HG03039 (cell line): ENCODE measurements around the gene GPR143.

Source experiments
- ATAC-seq: cut with Tn5 transposase; IDR thresholded peaks from one replicate; pipeline ENCODE4 v1.9.1; 2021; ENCODE audit warnings: mild to moderate bottlenecking, moderate library complexity; ENCODE audit not compliant: unreplicated experiment

GPR143 gene

DNA sequence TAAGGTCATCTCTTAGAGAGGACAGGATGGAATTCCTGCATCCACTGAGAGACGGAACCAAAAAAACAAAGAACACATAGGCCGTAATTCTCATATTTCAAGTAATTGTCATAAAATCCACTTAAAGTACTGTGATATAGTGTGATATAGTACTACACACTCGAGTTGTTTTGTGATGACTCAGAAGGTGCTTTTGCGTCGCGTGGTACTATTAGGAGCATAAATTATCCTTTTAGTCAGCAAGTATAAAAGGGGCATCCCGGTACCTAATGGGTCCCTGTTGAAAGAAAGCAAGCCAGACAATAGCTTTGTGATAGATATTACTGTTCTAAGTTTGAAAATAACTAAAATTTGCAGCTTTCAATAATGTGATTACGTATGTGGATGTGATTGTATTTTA is 55.3 kb downstream of the GPR143 start:
- ATAC-seq = no peak

DNA sequence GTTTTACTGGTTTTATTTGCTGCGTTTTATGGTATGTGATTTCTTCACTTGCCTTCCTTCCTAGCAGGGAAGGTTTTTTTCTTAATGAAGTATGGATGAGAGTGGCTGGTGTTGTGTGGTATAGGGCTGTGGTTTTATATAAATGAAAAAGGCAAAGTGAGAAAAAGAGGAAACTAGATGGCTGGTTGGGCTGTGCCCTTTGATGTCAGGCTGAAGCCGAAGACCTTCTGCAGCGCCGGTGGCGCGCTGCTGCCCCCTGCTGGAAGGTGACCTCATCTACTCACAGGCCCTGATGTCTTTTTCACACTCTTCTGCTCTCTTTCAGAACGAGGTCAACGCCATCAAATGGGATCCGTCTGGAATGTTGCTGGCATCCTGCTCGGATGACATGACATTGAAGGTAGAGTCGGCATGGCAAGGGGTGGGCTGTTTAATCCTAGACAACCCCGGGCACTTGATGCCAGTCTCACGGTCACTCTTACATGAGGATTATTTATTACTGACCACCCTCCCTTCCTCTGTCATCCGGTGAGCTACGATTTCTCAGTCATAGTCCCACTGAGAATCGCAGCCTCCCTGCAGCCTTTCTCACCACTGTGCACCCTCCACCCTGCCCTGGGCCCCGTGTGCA is 56.6 kb downstream of the GPR143 start:
- peak; percentile 64 for ATAC-seq

DNA sequence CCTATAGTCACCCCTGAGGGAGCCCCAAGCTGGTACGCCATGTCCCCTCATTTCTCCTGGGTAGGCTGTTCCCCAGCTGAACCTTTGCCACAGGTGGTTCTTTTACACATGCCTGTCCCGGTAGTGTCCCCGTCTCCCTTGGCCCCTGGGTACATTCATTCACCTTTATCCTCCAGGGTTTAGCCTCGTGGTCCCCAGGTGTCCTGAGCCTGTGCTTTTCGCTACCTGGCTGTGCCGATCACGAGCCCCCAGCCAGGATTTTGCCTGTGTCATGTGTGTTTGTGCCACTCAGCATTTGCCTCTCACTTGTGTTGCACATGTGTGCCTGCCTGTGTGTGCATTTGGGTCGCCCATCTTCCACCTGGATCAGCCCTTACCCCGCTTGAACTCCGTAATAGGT is 57.6 kb downstream of the GPR143 start:
- ATAC-seq = no peak

DNA sequence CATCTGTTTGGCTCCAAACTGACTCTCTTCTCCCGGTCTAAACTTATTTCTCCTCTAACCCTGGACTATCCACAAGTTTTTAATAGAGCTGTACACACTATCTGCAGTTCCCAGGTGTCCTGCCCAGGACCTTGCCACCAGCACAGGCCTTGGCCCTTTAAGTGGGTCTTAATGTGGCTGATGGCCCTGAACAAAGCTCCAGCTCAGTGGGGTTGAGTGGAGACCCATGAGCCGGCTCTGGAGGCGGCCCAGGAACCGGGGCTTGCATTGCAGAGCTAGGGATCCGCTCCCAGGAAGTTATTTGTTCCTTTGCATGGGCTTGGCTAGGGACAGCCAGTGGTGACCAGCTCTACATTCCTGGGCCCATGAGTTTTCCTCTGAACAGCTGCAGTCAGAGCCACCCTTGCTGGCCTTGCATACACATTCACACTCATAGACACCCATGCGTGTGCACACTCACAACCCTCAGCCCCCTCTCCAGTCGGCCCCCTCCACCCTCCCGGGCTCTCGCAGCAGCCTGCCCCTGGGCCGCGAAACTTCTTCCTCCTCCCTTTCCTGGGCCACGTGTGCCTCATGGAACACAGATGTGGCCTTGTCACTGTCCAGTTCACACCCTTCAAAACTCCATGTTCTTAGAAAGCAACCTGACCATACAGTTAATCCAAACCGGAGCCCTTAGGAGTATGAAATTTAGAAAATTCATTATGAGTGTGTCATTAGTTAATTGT is 58.2 kb downstream of the GPR143 start:
- no peak for ATAC-seq

DNA sequence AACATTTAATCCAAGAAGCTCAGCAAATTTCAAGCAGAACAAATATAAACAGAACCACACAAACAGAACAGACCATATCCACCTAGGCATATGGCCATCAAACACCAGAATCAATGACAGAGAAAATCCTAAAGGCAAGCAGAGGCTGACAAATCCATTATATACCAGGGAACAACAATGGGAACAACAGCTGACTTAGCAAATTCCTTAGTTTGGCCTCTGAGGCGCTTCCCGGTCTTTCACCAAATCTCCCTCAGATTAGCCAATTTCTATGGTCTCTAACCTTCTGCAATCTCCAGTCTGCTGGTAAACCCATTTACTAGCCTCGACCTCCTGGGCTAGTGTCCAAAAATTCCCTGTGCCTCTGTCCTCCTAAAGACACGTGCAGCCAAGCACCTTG is 59.2 kb downstream of the GPR143 start:
- no peak for ATAC-seq

DNA sequence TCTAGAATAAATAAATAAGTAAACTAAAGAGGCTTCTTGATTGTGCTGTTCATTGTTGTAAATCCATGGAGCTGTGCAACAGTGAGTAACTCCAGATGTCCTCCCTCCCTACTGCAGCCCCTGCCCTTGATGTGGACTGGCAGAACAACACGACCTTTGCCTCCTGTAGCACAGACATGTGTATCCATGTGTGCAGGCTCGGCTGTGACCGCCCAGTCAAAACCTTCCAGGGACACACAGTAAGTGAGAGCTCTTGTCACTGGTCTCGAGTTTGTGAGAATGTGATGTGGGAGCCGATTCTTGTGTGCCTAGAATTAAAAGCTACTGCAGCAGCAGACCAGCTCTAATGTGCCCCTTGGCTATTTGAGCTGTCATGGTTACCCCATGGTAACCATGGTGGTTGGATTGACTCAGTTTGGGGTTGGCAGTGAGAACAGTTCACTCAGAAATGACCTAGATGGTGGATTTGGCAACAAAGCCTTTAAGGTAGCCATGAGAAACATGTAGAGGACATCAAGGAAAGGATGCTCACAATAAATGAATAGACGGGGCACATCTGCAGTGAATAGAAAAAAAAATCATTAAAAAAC is 60.7 kb downstream of the GPR143 start:
- ATAC-seq = no peak

DNA sequence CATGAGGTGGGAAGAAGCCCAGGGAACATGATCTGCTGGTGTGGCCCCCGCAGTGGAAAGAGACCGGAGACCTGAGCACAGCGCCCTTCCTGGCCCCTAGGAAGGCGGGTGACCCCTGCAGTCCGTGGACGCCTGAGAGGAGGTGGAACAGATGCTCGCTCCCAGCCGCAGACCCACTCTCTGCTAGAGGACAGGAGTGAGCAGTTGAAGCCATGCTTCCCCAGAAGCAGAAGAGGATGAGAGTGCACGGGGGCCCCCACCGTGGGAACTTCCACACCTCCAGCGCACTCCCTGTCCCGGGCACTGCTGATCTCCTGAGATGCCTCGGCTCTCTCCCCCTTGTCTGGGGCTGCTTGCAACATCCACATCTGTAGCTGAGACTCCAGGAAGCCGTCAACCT is 62.2 kb downstream of the GPR143 start:
- no peak for ATAC-seq

DNA sequence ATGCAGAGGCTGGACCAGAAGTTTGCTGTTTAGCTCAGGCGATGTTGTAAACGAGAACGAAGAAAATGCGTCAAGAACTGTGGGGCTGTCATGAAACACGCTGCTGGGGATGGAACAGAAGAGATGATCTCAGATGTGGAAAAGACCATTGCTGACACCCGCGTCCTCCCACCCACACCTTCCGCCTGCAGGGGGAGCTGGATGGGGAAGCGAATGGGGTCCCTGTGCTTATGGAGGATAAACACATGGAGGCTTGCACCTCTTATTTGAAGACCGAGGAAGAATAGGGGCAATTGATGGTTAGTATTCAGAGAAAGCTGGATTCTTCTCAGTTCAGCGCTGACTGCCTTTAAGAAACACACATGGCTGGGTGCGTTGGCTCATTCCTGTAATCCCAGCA is 63.9 kb downstream of the GPR143 start:
- no peak for ATAC-seq

DNA sequence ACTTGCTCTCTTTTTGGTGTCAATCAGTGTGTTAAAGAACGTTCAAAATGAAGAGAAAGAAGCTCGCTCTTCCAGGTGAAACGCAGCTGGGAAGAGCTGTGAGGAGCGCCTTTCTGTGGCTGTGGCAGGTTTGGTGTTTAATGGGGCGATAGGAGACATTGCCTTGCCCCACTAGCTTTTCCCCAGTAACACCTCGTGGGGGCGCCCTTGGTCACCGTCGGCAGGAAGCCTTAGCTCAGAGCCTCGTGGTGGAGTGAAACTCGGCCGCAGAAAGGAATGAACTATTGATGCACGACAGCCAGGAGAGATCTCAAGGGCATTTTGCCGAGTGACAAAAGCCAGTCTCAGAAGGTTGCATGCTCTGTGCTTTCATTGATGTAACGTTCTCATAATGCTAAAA is 65.1 kb downstream of the GPR143 start:
- ATAC-seq = no peak

DNA sequence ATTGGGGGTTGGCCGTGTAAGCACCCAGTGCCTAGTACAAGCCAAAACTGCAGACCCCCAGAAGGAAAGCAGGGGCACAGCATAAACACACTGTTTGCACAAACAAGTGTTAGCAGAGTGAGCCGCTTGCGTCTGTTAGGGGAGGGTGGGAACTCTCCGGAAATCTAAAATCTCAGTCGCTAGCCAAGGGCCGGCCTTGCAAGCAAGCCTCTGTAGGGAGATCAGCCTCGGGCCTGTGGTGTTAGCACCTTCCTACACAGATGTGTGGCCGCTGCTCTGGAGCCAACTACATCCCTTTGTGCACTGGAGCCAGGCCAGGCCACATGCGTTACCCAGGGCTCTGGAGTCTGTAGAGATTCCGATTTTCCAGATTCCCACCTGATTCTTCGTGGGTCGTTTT is 67.1 kb downstream of the GPR143 start:
- no peak for ATAC-seq

DNA sequence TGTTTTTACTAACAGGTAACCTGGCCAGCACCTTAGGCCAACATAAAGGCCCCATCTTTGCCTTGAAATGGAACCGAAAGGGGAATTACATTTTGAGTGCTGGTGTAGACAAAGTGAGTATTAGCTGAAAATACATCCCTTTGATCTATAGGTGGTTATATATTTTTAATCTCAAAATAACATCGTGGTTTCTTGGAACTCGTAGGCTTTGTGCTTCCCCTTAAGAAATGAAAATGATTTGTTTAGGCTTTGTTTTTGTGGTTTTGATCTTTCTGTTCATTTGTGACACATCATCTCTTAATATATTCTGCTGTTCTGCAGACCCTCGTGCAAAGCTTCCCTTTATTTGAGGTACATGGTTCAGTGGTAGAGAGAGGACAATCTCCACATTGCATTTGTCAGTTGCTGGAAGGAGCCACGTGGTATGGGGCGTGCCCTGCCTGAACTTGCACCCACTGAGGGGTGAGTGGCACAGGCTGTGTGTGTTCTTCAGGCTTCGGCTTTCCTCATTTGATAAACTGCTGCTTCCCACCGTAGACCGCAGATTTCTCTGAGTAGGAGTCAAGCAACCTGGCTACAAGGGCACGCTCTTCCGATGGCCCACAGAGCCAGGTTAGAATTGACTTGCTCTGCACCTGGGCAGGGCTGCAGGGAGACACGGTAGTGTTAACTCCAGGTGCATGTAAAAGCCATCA is 72.2 kb downstream of the GPR143 start:
- ATAC-seq = no peak

DNA sequence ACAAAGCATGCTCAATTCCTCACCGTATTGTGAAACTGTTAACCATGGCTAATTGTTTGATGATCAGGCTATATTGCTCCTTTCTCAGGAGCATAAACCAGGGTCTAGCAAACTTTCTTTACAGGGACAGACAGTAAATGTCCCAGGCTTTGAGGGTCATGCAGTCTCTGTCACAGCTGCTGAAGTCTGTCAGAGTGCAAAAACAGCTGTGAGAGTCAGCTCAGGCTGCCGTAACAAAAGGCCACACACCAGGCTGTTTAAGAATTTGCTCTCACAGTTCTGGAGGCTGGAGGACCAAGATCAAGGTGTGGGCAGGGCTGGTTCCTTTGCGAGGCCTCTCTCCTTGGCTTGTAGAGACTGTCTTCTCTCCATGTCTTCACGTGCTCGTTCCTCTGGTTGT is 75.6 kb downstream of the GPR143 start:
- ATAC-seq = no peak

DNA sequence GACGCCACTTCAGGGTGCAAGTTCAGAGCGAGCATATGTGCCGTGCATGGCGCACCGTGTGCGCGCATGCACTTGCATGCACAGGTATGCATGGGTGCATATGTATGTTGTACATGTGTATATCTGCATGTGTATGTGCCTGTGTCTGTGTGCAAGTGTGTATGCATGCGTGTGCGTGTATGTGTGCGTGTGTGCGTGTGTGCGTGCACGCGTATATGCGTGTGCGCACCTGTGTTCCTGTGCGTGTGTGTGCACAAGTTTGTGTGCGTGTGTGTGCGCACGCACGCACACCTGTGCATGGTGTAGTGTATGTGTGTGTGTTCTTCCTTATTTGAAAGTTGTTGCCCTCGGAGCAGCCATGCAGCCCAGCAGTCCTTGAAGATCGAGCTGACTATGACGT is 76.8 kb downstream of the GPR143 start:
- ATAC-seq = no peak

DNA sequence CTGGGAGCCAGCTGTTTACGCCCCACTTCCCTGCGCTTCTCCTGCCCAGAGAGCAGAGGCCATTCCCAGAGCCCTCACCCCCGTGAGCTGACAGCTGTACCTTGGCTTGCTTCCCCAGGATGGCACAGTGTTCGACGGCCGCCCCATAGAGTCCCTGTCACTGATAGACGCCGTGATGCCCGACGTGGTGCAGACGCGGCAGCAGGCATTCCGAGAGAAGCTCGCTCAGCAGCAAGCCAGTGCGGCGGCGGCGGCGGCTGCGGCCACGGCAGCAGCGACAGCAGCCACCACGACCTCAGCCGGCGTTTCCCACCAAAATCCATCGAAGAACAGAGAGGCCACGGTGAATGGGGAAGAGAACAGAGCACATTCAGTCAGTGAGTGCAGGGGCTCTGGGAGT is 77.7 kb downstream of the GPR143 start:
- ATAC-seq = no peak

DNA sequence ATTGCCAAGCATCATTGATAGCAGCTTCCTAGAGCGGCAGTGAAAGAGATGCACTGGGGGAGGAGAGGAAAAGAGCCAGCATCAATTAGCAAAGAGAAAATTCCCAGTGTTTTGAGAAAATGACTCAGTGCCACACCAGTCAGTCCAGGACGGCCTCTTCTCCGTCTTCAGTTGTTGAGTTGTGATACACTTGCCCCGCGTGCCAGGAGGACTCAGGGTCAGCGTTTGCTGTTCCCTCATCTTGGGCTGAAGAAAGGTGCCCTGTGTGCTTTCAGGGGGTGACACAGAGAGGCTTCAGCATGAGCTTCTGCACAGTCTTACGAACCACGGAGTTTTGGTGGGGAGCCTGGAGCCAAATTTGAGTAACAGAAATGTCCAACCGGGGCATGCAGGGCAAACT is 82.3 kb downstream of the GPR143 start:
- no peak for ATAC-seq

DNA sequence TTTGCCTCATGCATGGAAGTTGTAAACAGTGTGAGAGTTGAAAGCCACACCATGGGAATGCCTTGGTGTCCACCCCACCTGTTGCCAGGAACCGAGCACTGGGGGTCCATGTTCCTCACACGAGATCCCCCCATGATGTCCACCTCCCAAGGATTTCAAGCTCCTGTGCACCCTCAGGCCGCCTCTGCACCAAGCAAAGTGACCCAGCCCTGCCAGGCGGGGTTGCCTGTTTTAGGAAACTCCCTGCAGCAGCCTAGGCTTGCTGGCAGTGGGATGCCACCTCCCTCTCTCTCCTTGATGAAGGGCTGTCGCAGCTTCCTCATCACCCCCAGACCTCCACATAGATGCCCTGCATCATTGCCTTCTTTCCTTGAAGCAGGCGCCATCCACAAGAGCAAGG is 82.8 kb downstream of the GPR143 start:
- ATAC-seq = no peak

DNA sequence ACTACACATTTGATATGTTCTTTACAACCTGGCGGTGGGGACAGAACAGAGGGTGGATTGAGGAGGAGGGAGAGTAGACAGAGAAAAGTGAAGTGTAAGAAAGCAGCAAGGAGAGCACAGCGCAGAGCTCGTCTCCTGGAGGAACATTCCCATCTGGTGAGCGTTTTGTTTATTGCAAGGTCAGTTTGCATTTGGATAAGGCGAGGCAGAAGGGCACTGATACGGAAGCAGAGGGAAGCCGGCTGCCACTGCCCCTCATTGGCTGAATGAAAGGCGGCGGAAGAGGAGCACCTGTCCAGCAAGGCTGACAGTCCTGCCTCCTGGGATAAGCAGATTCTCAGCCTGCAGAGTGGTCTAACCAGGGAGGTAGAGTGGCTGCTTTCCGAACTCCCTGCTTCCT is 83.2 kb downstream of the GPR143 start:
- no peak for ATAC-seq

DNA sequence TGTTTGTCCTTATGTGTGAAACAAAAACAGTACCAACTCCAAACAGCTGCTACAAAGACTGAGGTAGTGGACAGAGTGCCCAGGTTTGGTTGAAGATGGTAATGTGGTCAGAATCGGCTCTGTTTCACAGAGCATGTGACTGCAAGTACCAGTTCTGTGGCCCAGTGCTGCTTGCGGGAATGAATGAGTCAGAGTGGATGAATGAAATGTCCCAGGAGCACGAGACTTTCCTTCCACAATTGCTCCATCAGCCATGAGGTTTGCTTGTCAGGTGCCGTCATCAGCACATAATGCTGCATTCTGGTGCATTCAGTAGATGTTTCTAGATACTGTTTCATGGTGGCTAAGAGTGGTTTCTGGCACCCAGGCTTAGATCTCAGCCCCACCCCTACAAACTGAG is 84.2 kb downstream of the GPR143 start:
- ATAC-seq = no peak

DNA sequence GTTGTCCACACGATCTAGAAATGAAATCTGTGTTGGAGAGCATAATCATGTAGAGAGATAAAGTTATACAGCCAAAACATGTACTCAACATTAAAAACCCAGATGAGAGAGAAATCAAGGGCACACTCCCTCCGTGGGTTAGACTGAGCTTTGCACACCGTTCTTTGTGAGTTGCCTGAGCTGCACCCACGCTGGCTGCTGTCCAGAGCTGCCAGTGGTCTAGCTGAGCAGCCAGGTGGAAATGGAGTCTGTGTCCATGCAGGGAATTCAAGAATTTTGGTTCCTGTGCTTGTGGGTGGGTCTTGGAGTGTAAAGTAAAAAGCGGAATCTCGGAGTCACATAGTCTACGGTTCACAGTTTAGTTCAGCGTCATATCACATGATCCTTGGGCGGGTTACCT is 84.6 kb downstream of the GPR143 start:
- ATAC-seq = no peak

DNA sequence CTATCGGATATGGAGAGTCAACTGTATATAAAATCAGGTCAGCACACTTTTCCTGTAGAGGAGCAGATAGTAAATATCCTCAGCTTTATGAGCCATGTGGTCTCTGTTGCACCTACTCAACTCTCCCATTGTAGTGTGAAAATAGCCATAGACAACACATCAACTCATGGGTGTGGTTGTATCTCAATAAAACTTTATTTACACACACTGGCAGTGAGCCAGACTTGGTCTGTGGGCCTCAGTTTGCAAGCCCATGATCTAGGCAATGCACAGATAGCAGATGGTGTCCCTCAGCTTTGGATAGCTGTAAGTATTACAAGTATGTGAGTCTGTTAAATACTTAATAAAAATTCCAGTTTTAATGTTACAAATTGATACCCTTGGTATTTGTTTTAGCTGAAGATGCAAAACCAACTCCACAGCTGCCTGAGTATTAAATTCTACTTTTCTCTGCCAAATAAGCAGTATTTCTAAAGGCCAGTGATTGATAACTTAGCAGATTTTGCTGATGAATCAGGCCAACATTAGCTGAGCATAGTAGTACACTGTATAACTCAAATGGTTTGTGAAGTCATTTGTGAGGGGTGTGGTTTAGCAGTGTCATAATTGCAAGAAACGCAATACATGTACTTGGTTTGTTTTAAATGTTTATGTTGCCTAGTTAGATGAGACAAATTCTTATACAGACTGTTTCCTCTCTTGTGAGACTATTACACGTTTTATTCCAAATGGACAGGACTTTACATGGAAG is 87.3 kb downstream of the GPR143 start:
- no peak for ATAC-seq

DNA sequence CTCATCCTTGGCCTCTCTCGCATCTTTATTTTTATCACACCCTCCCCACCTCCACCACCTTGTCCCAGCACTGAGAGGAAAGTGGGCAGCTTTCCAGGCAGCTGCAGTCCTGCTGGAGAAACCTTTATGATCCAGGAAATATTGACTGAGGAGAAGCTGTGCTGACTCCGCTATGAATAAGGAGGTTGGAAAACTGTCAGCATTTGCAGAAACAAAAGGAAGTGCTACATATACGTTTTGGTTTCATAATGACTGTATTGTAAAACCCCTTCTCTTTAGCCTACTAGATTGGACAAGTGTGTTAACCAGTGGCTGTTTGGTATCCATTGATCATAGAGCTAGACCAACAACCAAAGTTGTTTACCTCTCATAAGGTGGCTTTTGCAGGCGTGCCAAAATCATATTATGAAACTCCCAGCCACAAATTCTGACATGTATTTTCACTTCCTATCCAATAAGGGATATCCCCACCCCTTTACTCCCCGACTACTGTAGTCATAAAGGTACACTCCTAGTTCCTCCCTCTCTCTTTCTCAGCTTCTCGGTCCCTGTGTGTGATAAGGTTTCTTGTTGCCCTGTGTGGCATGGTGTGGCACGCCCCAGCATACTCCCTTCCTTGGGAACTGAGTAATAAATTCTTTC is 88.4 kb downstream of the GPR143 start:
- ATAC-seq = peak; percentile 97
